ENCODE data around the gene CDHR4. TPM values are rescaled to one million over a fixed set of nuclear protein-coding genes. Genes with fewer than 3 reads are reported as not detected.

The CDHR4 gene
- total and polyA plus RNA-seq, 9 of the 15 experiments (the other 6 are each of a cell fraction or from before 2014, with no cell fraction given), result 0.21 TPM; not detected in 8

GRCh38 chr3:49803465-49804140 lies 3.9 kb upstream of the CDHR4 start (continued):
- peak; percentile 15; the same call in 1 of the 2 replicates for TF ChIP-seq NFIC (IDR thresholded peaks at IDR 0.05)
- peak; percentile 69 for TF ChIP-seq MAX (CRISPR knock-in tag; IDR thresholded peaks at IDR 0.05)
- TF ChIP-seq SAP30 (IDR thresholded peaks at IDR 0.05; ENCODE audit: borderline replicate concordance, insufficient read depth, low read depth, low read length, poor library complexity, severe bottlenecking), result peak; percentile 13
- peak in 1 of 2 experiments; percentile 76; a peak in 2 of 4 replicates for TF ChIP-seq MNT (conservative IDR thresholded peaks at IDR 0.05)
- no peak for TF ChIP-seq ARID3A (IDR thresholded peaks at IDR 0.05; ENCODE audit: borderline replicate concordance, low read depth, low read length)
- TF ChIP-seq ZNF23 (CRISPR knock-in tag; IDR thresholded peaks at IDR 0.05), result no peak
- TF ChIP-seq ZNF41 (CRISPR knock-in tag; conservative IDR thresholded peaks at IDR 0.05), result no peak
- TF ChIP-seq SREBF2 (CRISPR knock-in tag; IDR thresholded peaks at IDR 0.05), result no peak
- TF ChIP-seq MLLT1 (IDR thresholded peaks at IDR 0.05), result no peak
- TF ChIP-seq ETS1 (conservative IDR thresholded peaks at IDR 0.05; ENCODE audit: control insufficient read depth, low read depth, low read length), result 0 out of 2 replicates have a peak, but pooled peaks have one; percentile 9
